Mesenchymal stem cell (in vitro differentiated cells and primary cell): Measurements from ENCODE around the gene EWSR1.

ENCODE experiments used
- DNase-seq: peaks from one replicate; pipeline ENCODE4 v3.0.0-alpha.2; 2013
- H2AFZ ChIP-seq: one replicate; pipeline ENCODE4 v1.6.1; 2013; ENCODE audit warnings: low read depth, mild to moderate bottlenecking, control low read depth, inconsistent platforms, low read length, moderate library complexity
- H2AK5ac ChIP-seq: 2 replicates; pipeline ENCODE4 v1.6.1; 2013; ENCODE audit warnings: low read length, moderate library complexity, mild to moderate bottlenecking, inconsistent platforms; ENCODE audit not compliant: severe bottlenecking
- H2BK120ac ChIP-seq: one replicate; pipeline ENCODE4 v1.6.1; 2013; ENCODE audit warnings: low read depth, mild to moderate bottlenecking, inconsistent platforms, low read length, moderate library complexity
- H2BK12ac ChIP-seq, 2 experiments: one replicate each; pipeline ENCODE4 v1.6.1; 2013; ENCODE audit warnings: inconsistent platforms in 2 of 2, low read length in 2 of 2, mild to moderate bottlenecking in 2 of 2, moderate library complexity in 2 of 2, control low read depth in 1 of 2
- H2BK15ac ChIP-seq: one replicate; pipeline ENCODE4 v1.6.1; 2013; ENCODE audit warnings: mild to moderate bottlenecking, low read depth, inconsistent platforms; ENCODE audit not compliant: poor library complexity, severe bottlenecking
- H2BK5ac ChIP-seq: 2 replicates; pipeline ENCODE4 v1.6.1; 2013; ENCODE audit warnings: low read depth, mild to moderate bottlenecking, low read length, control low read depth, inconsistent platforms; ENCODE audit not compliant: poor library complexity, severe bottlenecking
- H3K14ac ChIP-seq, 2 experiments: one replicate each; pipeline ENCODE4 v1.6.1; 2013; ENCODE audit warnings: inconsistent platforms in 2 of 2, low read length in 2 of 2, control low read depth in 1 of 2, mild to moderate bottlenecking in 1 of 2, moderate library complexity in 1 of 2
- H3K18ac ChIP-seq, 2 experiments: one replicate each; pipeline ENCODE4 v1.6.1; 2013; ENCODE audit warnings: inconsistent platforms in 2 of 2, low read length in 2 of 2, control low read depth in 1 of 2, low read depth in 1 of 2, mild to moderate bottlenecking in 1 of 2
- H3K23ac ChIP-seq, 2 experiments: one replicate each; pipeline ENCODE4 v1.6.1; 2013; ENCODE audit warnings: inconsistent platforms in 2 of 2, low read length in 2 of 2, mild to moderate bottlenecking in 2 of 2, moderate library complexity in 2 of 2, control low read depth in 1 of 2
- H3K27ac ChIP-seq: 2 replicates; pipeline ENCODE4 v1.5.1; 2013; ENCODE audit warnings: mild to moderate bottlenecking, moderate library complexity, low read length, control low read depth, inconsistent platforms; ENCODE audit not compliant: poor library complexity, severe bottlenecking
- H3K27me3 ChIP-seq, 2 experiments: 2 replicates each; pipeline versions ENCODE4 v1.6.1 to v1.7.0; 2013; ENCODE audit warnings: low read length in 2 of 2, mild to moderate bottlenecking in 2 of 2, moderate library complexity in 2 of 2, control low read depth in 1 of 2, inconsistent platforms in 1 of 2; ENCODE audit not compliant: control insufficient read depth in 1 of 2, insufficient read depth in 1 of 2
- H3K36me3 ChIP-seq, 2 experiments: 2 replicates each; pipeline versions ENCODE4 v1.6.1 to v1.7.0; 2013; ENCODE audit warnings: low read length in 2 of 2, control low read depth in 1 of 2, inconsistent platforms in 1 of 2, low read depth in 1 of 2, mild to moderate bottlenecking in 1 of 2; ENCODE audit not compliant: insufficient read depth in 2 of 2, control insufficient read depth in 1 of 2
- H3K4ac ChIP-seq, 2 experiments: one replicate each; pipeline ENCODE4 v1.6.1; 2013; ENCODE audit warnings: inconsistent platforms in 2 of 2, low read length in 2 of 2, mild to moderate bottlenecking in 2 of 2, moderate library complexity in 2 of 2, control low read depth in 1 of 2, low read depth in 1 of 2
- H3K4me1 ChIP-seq: 2 replicates; pipeline ENCODE4 v1.6.1; 2013; ENCODE audit warnings: low read depth, low read length, control low read depth; ENCODE audit not compliant: control insufficient read depth, insufficient read depth
- H3K4me2 ChIP-seq: 2 replicates; pipeline ENCODE4 v1.6.1; 2013; ENCODE audit warnings: low read length, mild to moderate bottlenecking, inconsistent platforms; ENCODE audit not compliant: poor library complexity, severe bottlenecking
- H3K4me3 ChIP-seq, 2 experiments: 2 replicates each; pipeline versions ENCODE4 v1.5.1 to v1.7.0; 2013; ENCODE audit warnings: low read length in 2 of 2, mild to moderate bottlenecking in 2 of 2, control low read depth in 1 of 2, low read depth in 1 of 2; ENCODE audit not compliant: insufficient read depth in 1 of 2
- H3K79me1 ChIP-seq: replicated peaks from 2 replicates; pipeline ENCODE4 v1.6.1; 2013; ENCODE audit warnings: mild to moderate bottlenecking, control low read depth, low read length, inconsistent platforms; ENCODE audit not compliant: poor library complexity, severe bottlenecking
- H3K9ac ChIP-seq: 2 replicates; pipeline ENCODE4 v1.7.0; 2013; ENCODE audit warnings: mild to moderate bottlenecking, low read length, moderate library complexity
- H3K9me3 ChIP-seq: 2 replicates; pipeline ENCODE4 v1.7.0; 2013; ENCODE audit warnings: mild to moderate bottlenecking, low read length; ENCODE audit not compliant: control insufficient read depth
- H4K8ac ChIP-seq: one replicate; pipeline ENCODE4 v1.6.1; 2013; ENCODE audit warnings: inconsistent platforms, mild to moderate bottlenecking, low read length, moderate library complexity
- H4K91ac ChIP-seq: one replicate; pipeline ENCODE4 v1.6.1; 2013; ENCODE audit warnings: mild to moderate bottlenecking, low read length, inconsistent platforms
- WGBS: methylation state at CpG from one replicate; pipeline ENCODE4 v1.1.7; 2013; ENCODE audit warnings: mixed read lengths; 5-methylcytosine and 5-hydroxymethylcytosine counted together

The EWSR1 gene

DNA sequence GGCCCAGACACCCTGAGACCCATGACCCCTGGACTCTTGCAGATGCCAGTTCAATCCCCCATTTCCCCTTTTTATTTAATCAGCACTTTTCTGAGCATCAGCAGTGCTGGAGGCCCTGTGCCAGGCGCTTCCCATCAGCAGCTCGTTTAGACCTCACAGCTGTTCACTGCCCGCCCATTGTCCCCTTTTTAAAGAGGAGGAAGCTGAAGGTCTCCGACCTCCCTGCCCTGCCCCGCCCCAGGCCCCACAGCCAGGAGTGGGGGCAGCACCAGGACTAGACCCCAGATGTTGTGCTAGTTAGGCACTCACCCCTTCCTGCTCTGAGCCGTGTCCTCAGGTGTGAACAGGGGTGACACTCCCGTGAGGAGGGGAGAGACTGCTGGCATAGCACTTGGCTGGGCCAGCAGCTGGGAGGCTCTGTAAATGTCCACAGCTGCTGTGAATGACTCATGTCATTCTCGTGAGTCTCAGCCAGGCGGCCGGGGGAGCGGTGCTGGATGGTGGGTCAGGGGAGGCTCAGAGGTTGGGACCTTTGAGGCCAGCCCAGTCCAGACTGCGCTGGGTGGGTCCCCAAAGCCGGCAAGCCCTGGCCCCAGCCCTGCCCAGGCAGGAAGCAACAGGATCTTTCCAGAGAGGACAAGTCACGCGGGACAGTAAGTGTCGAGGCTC, 42.5 kb upstream of the EWSR1 start:
- H2BK15ac ChIP-seq = no peak overlapping the region
- 38% methylated on average over 16 of the region's 16 CpGs for WGBS

DNA sequence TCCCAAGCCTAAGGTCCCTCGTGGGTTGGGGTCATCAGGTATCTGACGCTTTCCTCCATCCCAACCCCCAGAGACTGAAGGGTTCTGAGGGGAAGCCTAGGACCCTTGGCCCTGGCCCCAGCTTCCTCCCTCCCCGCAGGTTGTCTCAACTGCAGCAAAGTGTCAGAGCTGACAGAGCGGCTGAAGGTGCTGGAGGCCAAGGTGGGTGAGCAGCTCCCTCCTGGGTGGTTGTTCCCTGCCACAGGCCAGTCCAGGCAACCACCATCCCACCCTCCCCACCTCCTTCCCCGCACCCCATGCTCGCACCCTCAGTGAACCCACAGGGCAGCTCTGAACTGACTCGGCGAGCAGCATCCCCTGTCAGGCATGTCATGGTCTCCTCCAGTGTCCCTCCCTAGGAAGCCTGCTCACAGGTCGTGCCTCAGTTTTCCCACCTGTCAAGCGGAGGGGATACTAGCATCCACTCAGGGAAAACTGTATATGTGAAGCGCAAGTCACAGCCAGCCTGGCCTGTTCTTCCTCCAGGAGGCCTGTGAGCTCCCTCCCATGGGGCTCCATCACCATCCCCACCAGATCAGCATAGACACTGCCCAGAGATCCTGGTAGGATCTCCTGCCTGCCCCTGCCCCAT, 41.6 kb upstream of the EWSR1 start:
- Histone ChIP-seq H2BK15ac (no peak overlapping the region), H2AFZ (no peak overlapping the region), H2BK120ac (no peak overlapping the region), H3K14ac (peak overlapping the region in 1 of 2 experiments; percentile 41), H3K27ac (no peak overlapping the region), H3K23ac (no peak overlapping the region), H3K27me3 (peaks cover 0 to 18% of the 10 kb centered on the region in 2 experiments), H4K91ac (peak overlapping the region; percentile 57), H3K9ac (no peak overlapping the region), H3K79me1 (no peaks in the 10 kb centered on the region), H3K4me3 (no peak overlapping the region), H2BK12ac (peak overlapping the region in 1 of 2 experiments; percentile 46), H4K8ac (peak overlapping the region; percentile 50), H3K4me1 (peaks cover 5% of the 10 kb centered on the region), H2AK5ac (no peak overlapping the region), H3K4me2 (no peak overlapping the region), H3K9me3 (no peaks in the 10 kb centered on the region), H2BK5ac (no peak overlapping the region), H3K18ac (no peak overlapping the region), H3K36me3 (no peaks in the 10 kb centered on the region), H3K4ac (peak overlapping the region in 1 of 2 experiments; percentile 14)
- 90% methylated on average over 11 of the region's 11 CpGs for WGBS
- DNase-seq = no peak

More for the DNA sequence above, 42.5 kb upstream of the EWSR1 start:
- H3K4ac ChIP-seq = peak overlapping the region; percentile 7 to 63
- peak; percentile 73 for DNase-seq
- H2AK5ac ChIP-seq = no peak overlapping the region
- peak overlapping the region in 1 of 2 experiments; percentile 70 for H2BK12ac ChIP-seq
- no peaks in the 10 kb centered on the region for H3K79me1 ChIP-seq
- H4K91ac ChIP-seq = peak overlapping the region; percentile 52
- no peaks in the 10 kb centered on the region for H3K36me3 ChIP-seq
- H3K4me3 ChIP-seq = no peak overlapping the region
- H3K23ac ChIP-seq = no peak overlapping the region
- no peak overlapping the region for H2BK5ac ChIP-seq
- H4K8ac ChIP-seq = peak overlapping the region; percentile 68
- H3K27ac ChIP-seq = no peak overlapping the region
- H3K14ac ChIP-seq = no peak overlapping the region
- H3K9ac ChIP-seq = peak overlapping the region; percentile 51
- peaks cover 0 to 18% of the 10 kb centered on the region in 2 experiments for H3K27me3 ChIP-seq
- H3K4me2 ChIP-seq = no peak overlapping the region
- peak overlapping the region; percentile 0 to 88 for H3K18ac ChIP-seq
- peaks cover 5% of the 10 kb centered on the region for H3K4me1 ChIP-seq
- H2AFZ ChIP-seq = peak overlapping the region; percentile 57
- H2BK120ac ChIP-seq = no peak overlapping the region
- H3K9me3 ChIP-seq = no peaks in the 10 kb centered on the region

DNA sequence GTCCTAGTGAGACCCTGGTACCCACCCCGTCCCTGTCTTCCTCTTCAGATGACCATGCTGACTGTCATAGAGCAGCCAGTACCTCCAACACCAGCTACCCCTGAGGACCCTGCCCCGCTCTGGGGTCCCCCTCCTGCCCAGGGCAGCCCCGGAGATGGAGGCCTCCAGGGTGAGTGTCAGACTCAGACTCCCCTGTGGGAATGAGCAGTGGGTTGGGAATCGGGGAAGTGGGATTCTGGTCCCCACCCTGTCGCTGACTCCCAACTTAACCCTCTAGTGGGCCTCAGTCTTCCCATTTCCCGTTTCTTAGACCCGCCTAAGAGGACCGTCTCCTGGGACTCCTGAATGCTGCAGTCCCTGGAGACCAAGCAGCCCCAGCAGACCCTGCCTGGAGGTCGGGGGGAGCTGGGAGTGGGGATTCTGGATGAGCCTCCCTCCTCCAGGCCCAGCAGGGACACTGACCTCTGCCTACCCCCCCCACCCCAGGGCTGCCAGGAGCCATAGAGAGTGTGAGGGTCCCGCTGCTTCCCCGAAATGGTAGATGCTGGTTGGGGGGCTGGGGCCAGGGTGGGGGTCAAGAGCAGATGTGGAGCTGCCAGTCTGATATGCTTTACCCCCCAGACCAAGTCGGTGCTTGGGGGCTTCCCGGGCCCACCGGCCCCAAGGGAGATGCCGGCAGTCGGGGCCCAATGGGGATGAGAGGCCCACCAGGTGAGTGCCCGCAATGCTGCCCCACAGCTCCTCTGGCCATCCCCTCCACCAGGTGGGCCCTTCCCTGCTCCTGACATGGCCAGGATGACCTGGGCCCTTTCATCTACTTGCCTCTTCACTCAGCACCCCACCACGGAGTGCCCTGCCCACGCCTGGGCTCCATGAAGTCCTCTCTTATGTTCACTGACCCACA, 36.8 kb upstream of the EWSR1 start:
- H2AK5ac ChIP-seq = no peak overlapping the region
- H3K4me3 ChIP-seq = no peak overlapping the region
- H2AFZ ChIP-seq = no peak overlapping the region
- no peak overlapping the region for H2BK5ac ChIP-seq
- H3K23ac ChIP-seq = no peak overlapping the region
- no peak overlapping the region for H3K18ac ChIP-seq
- H2BK15ac ChIP-seq = no peak overlapping the region
- peaks cover 8% of the 10 kb centered on the region for H3K9me3 ChIP-seq
- H3K27me3 ChIP-seq = peaks cover 0 to 16% of the 10 kb centered on the region in 2 experiments
- no peaks in the 10 kb centered on the region for H3K79me1 ChIP-seq
- no peak overlapping the region for H3K14ac ChIP-seq
- no peak overlapping the region for H2BK12ac ChIP-seq
- H2BK120ac ChIP-seq = no peak overlapping the region
- WGBS = 91% methylated on average over 15 of the region's 19 CpGs
- H3K27ac ChIP-seq = no peak overlapping the region
- H3K4ac ChIP-seq = no peak overlapping the region
- no peak overlapping the region for H3K4me2 ChIP-seq
- H3K4me1 ChIP-seq = no peaks in the 10 kb centered on the region
- no peak for DNase-seq
- H3K36me3 ChIP-seq = no peaks in the 10 kb centered on the region
- no peak overlapping the region for H4K8ac ChIP-seq
- no peak overlapping the region for H3K9ac ChIP-seq
- H4K91ac ChIP-seq = no peak overlapping the region
